Right lobe of liver (tissue), 4 donors: ENCODE results near the gene FAM174B.

Experiments
- POLR2A ChIP-seq: fragments of 450-650 bp; IDR thresholded peaks from one replicate; pipeline ENCODE4 v1.6.1; 2017; ENCODE audit warnings: antibody characterized with exemption, mild to moderate bottlenecking
- TF ChIP-seq, protein P1 (sequence below), 4 donors: fragments of 200-600 bp in 3 of 4; fragments of 450-650 bp in 1 of 4; IDR thresholded peaks; one replicate each; pipeline versions ENCODE4 v1.5.1 to v1.8.0; 2016 to 2022; ENCODE audit warnings: antibody characterized with exemption in 4 of 4, mild to moderate bottlenecking in 2 of 4
- donor health status: DM: no; HTN: no; CAD: no.
- donor health status: DM: no; HTN: no; CAD: no.
- donor health status: DM: no; HTN: yes; CAD: no.

DNA sequence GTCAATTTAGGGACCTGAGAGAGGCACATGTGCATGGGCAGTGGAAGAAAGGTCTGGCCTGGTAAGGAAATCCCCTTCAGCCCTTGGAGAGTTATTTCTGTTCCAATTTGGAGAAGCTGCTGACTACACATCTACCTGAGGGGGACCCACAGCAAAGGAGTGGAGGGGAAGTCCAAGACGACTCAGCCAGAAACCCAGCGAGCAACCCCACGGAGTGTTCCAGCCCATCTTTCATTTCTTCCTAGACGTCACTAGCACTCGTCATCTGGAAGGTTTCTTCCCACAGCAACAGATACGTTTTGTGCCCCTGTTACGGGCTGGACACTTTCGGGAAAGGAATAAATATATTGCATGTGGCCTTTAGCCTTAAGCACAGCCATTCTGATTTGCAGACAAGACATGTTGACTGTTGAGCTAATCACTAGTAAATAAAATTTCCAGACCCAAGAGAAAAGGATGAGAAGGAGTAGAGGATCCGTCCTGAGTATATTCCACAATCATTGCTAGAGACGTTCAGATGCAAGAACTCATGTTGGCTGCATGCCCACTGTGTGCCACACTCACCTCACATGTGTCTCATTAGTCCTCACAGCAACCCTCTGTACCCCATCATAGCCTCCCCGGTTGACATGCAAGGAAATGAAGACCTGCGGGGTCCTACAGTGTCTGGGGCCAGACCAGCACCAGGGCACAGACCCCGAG, 7.8 kb upstream of the FAM174B start:
- TF ChIP-seq, protein P1, sequence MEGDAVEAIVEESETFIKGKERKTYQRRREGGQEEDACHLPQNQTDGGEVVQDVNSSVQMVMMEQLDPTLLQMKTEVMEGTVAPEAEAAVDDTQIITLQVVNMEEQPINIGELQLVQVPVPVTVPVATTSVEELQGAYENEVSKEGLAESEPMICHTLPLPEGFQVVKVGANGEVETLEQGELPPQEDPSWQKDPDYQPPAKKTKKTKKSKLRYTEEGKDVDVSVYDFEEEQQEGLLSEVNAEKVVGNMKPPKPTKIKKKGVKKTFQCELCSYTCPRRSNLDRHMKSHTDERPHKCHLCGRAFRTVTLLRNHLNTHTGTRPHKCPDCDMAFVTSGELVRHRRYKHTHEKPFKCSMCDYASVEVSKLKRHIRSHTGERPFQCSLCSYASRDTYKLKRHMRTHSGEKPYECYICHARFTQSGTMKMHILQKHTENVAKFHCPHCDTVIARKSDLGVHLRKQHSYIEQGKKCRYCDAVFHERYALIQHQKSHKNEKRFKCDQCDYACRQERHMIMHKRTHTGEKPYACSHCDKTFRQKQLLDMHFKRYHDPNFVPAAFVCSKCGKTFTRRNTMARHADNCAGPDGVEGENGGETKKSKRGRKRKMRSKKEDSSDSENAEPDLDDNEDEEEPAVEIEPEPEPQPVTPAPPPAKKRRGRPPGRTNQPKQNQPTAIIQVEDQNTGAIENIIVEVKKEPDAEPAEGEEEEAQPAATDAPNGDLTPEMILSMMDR (IDR thresholded peaks at IDR 0.05), result no peak
- TF ChIP-seq POLR2A, result no peak
